ENCODE measurements around the gene ASB18. TPM values are rescaled to one million over a fixed set of nuclear protein-coding genes. Genes with fewer than 3 reads are reported as not detected.
A peak's percentile ranks its signal among the peaks of the same experiment; 100 is the strongest.

ASB18 gene
- total RNA-seq, 1 donor from 2014 or later = not detected

DNA sequence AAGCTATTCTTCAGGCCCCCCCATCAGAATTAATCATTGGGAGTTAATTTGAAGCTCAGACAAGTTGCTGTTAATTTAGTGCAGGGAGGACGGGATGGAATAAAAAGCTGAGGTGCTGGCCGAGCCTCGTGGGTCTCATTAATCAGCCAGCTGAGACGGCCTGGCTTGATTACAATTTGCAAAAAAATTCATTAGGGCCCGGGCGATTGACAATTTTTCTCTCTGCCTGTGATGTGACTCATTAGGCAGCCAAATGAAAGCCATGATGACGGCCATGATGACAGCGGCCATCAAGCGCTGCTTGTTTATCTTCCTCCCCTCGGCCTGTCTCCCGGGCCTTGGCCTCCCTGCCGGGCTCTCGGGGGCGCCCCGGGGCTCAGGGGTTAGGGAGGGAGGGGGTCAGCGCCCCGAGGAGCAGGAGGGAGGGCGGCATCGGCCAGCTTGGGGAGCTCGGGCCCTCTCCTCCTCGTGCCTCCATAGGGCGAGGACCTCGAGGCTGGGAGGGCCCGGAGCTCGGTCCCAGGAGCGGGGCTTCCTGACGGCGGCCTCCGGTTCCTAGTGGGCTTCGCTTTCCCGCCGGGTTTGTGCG lies 101.2 kb downstream of the ASB18 start:
- DNase-seq = peak; percentile 48

DNA sequence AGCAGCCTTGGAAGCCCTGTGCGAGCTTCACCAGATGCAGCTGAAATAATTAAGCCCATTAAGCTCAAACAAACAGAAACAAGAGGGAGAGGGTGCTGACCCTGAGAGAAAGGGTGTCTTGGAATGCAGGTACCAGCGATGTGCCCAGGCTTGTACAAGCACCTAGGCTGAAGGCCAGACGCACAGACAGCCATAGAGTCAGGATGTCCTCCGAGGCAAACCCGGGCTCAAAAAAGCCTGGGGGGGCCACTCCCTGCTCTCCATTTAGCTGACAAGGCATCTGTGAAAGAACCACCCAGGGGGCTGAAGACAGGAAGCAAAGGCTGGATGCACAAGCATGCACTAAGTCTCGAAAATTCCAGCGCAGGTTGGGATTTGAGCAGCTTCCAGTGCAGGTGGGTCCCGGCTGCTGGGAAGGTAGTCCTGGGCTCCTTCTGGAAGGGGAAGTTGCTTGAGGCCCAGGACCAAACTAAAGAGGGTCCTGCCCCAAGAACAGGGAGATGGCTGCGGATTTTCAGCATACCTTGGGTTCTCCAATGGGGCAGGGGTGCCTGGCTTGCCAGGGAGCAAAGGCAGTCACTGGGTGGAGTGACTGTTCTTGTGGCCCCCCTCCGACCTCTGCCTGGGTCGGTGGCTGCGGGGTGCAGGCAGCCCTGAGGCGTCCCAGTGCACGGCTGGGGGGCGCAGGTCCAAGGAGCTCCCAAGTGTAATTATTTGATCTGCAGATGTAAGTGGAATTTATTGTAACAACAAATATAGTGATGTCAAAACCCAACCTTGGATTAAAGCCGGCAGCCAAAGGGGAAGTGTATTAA lies 102.0 kb downstream of the ASB18 start:
- DNase-seq = no peak

DNA sequence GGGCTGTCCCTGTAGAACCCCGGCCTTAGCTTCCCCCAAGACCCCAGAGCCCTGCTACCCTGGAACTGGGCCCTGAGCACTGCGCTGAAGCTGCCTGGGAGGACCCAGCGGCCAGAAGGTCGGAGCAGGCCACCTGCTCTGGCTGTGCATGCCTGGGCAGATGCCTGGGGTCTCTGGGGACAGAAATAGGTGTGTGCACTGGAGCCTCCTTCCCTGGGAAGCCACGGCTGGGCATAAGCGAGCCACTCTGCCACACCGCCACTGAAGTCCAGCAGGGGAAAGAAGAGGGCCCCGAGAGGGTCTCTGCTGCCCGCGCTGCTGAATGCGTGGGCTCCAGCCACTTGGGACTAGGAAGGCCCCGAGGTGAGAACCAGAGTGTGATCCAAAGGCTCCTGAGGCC lies 102.7 kb downstream of the ASB18 start:
- DNase-seq = no peak

DNA sequence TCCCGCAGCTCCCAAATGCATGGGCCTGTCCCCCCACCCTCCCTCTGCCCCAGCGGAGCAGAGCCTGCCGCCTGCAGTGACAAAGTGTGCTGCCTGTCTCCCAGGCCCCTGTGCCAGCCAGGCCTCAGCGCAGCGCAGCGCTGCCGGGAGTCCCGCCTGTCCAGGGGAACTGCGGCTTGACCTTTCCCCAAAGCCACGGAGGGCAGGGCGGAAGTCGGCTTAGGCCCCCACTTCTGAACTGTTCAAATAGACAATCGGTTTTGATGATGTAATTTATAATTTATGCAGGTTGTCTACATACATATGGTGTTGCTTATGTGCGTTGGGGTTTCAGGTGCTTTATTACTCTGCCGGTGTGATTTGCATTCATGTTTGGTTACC lies 103.1 kb downstream of the ASB18 start:
- no peak for DNase-seq

DNA sequence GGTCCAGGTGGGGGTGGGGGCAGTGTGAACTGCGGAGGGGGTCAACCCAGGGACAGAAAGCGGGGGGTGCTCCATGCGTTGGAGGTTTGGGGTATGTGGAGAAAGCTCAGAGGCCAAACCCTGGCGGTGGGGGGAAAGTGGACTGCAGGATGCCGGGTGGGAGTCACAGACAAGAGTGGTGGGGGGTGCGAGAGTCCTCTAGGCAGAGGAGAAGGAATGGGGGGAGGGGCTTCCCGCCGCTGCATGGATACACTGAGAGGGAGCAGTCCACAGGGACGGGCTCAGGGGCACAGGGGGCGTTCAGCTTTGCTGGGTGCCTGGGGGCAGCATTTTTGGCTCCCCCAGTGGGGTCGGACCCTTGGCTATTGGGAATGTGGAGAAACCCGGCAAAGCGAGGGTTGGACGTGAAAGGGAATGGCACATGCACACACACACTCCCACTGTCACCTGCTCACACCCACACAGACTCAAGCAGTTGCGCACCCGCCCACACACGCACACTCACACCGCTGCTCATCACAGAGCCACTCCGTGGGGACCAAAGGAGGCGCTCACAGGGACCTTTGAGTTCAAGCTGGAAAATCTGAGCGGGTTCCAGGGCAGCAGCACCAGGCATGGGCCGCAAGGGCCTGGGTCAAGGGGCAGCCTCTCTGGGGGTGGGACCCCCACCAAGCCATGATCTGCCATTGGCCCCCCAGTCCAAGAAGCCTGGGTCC lies 103.7 kb downstream of the ASB18 start:
- no peak for DNase-seq

DNA sequence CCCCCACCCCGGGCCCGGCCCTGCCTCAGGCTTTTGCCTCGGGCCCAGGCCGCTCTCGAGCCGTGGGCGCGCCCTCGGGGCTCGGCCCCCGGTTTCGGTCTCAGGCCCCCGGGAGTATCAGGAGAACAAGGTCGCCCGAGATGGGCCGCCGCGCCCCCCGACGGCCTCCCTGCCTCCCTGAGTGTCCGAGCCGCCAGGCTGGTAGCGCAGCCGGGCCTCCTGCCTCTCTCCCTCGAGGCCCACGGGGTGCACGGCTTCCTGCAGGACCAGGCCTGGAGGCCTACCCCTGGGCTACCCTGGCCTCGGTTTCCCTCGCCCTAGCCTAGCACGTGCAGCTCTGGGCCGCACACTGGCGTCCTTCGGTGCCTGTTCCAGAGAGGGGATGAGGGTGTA lies 104.4 kb downstream of the ASB18 start:
- no peak for DNase-seq

DNA sequence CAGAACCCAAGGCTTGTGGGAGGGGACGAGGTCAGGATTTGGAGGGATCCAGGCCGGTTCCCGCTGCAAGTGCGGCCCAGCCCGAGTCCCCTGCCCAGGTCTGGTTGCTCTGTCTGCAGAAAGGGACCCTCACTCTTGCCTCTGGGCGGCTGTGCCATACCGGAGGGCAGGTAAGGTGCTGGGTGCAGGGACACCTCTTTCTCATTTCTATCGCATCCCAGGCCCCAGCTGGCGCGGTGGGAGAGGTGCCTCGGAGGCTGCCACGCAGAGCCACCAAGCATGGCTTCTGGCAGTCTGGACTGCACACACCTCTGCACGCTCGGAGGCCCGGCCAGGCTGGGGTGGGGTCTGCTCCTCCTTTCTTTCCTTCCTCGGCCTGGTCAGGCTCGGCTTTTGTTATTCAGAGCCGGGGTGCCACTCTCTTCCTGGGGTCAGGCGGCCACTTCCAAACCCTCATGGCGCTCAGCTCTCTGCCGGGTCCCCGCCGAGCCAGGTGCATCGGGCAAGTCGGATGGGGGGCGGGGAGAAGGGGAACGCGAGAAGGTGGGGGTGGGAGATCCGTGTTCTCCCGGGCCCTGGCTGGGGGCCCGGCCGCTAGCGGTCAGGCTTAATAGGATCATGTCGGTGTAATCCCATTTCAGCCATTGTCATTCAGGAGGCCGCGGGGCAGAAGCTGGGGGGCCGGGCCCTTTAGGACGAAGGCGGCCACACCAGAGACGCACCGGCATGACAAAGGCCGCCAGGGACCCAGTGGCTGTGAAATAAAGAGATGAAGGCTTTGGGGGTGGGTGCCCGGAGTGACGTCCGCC lies 105.0 kb downstream of the ASB18 start:
- DNase-seq = no peak

DNA sequence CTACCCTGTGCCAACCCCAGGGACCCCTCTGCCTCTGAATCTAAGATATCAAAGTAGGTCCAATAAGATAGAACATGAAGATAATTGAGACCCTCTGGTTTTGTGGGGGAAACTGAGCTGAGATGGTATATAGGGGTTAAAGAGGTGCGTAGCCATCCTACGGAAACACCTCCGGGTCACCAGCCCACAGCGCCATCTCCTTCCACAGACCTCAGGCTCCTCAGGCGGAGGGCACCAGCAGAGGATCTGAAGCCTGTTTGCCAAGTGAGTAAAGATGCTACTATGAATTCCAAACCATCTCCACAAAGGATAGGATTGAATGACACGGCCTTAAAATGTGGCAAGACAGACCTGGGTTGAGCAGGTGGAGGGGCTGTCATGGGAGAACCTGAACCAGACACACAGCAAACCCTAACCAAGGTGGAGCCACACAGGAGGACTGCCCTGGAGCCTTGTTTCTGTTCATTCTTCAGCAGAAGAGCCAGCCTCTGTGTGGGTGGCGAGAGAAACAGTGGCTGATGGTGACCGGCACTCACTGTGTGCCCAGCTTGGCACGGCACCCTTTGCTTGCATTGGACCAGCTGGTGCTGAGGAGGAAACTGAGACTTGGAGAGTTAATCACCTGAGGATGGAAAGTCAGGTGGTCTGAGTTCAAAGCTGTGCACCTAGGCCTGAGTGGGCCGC lies 106.2 kb downstream of the ASB18 start:
- no peak for DNase-seq

DNA sequence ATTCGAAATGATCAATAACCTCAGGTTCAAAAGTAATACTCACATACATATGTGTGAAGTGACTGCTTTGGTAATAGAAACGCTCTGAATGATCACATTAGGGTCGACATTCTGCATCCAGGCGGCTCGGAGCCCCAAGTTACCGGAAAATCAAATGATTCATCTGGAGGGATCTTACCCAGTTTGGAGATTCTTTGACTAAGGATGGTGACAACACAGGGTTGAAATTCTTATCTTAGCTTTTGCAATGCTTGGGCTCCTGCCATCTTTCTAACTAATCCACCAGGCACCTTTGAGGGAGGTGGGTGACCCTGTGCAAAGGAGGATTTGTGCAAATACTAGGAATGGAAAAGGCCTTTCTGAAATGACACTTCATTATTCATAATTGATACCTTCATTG lies 106.8 kb downstream of the ASB18 start:
- no peak for DNase-seq

DNA sequence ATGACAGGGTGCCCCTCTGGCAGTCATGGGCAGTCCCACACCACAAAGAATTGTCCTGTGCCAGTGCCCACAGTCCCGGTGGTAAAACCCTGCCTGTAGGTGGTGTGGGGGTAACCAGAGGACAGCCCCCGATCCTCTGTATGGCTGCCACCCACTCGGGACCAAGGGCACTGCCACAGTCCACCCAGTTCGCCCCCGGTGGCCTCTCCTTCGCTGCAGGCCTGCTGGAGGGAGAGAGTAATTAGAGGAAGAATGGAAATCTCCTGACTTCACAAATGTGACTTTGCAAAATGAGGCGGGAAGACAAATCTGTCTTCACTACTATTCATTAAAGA lies 107.4 kb downstream of the ASB18 start:
- no peak for DNase-seq

DNA sequence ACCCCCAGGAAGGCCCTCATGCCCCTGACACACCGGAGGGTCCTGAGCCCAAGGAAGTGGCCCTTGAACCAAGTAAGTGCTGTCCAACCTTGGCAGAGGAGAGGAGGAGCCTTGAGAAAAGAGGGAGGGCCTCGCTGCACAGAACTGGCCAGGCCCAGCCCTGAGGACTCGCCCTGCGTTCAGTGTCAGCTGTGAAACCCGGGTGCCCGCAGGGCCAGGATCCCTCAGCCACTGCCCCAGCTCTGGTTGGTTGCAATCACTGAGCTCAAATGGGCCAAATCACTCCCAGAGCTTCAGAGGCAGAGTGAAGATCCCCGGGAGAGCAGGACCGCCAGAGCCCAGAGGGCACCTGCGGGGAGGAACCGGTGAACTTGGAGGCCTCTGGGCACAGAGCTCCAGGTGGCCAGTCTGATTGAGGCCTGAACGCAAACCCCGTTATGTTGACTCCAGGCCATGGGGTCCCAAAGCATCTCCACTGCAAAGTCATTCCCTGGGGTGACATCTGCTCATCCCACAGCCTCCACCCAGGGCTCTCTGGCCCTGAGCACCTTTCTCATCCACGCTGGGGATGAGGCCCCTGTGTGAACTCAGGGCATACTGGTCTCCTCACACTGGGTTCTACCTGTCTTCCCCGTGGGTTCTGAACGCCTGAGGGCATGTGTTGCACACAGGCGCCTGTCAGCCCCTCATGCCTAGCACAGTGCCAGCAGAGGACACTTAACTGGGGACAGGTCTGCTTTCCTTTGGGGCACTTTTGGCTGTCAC lies 107.9 kb downstream of the ASB18 start:
- DNase-seq = no peak

DNA sequence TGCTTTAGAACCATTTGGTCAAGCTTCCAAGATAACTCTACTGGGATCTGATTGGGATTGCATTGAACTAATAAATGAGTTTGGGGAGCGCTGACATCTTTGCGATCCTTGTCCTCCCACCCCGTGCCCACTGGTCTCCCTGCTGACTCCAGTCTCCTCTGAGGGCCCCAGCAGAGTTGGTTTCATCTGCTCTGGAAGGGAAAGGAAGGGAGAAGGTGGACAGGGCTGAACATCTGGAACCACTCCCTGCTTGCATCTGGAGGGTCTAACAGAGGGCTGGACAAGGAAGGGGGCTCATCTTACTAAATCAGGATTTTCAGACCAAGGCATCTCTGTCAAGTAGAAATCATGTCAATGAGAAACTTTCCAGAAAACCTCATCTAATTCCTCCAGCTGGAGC lies 108.8 kb downstream of the ASB18 start:
- no peak for DNase-seq

DNA sequence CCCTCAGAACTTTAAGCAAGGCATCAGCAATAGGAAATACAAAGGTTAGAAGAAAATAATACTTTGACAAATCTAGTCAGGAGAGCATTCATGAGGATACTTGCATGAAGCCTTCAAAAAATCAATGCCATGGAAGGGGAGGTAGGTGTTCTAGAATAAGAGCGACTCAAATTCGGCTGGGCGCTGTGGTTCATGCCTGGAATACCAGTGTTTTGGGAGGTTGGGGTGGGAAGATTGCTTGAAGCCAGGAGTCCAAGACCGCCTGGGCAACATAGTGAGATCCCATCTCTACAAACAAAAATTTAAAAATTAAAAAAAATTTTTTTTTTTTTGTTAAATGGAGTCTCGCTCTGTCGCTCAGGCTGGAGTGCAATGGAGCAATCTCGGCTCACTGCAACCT lies 117.8 kb downstream of the ASB18 start:
- no peak for DNase-seq

DNA sequence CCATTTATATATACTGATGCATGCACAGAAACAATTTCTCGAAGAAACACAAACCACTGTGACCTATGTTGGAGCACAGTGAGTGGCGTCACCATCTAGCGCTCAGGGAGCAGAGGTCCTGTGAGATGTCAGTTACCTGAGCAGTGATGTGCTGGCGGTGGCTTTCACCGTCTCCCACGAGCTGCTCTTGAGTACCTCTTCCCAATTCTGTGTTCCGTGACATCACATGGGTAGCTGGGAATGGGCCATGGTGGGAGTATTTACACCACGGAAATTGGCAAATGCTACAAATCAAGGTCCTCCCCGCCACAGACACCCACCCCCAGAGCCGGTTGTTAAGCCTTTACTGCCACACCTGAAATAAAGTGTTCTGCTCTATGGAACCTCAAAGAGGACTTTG lies 120.4 kb downstream of the ASB18 start:
- no peak for DNase-seq

Other genes starting within 250 kb of the ASB18 start
- gene GBX2, start 96.0 kb downstream of the ASB18 start, total RNA-seq = 0.34 and 1.1 TPM in 2 replicates

Measured in dermis blood vessel endothelial cell (primary cell).